Renal cortex interstitium (tissue), 11 donors: ENCODE data around the gene RASAL1. TPM values are rescaled to one million over a fixed set of nuclear protein-coding genes. Genes with fewer than 3 reads are reported as not detected.

ENCODE experiments used
- DNase-seq, 11 donors: peaks; one replicate each; pipeline ENCODE4 v3.0.0-alpha.2; 2013; ENCODE audit warnings: low read depth in 9 of 11, low spot score in 4 of 11; ENCODE audit errors: extremely low read depth in 1 of 11
- polyA plus RNA-seq, 3 donors: library from polyadenylated mRNA; unstranded; fragments of 120-200 nt; gene quantifications; one replicate each; pipeline ENCODE4 v1.2.1, GENCODE V29; 2013; ENCODE audit not compliant: insufficient read length in 3 of 3

The RASAL1 gene
- polyA plus RNA-seq, 3 donors: 6.3 to 27.3 (median 8.2) TPM

DNA sequence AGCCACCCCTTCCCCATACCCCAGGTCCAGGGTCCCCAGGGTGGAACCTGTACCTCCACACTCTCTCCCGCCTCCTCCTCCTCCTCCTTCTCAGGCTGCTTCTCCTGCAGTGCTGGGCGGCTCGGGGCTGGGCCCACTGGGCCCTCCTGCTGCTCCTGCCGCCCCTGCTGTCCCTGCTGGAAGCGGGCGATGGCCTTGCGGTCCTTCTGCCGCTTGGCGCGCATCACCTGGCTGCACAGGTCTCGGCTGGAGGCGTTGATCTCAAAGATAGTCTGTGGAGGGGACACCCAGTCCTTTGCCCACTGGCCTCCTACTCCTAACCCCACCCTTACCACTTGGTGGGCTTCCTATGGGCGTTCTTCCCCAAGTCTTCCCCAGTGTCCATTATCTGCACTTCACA is 28.5 kb upstream of the RASAL1 start:
- DNase-seq: no peak

- DNase-seq: no peak
Measured at GRCh38 chr12:113163030-113163360, 27.4 kb upstream of the RASAL1 start.

DNA sequence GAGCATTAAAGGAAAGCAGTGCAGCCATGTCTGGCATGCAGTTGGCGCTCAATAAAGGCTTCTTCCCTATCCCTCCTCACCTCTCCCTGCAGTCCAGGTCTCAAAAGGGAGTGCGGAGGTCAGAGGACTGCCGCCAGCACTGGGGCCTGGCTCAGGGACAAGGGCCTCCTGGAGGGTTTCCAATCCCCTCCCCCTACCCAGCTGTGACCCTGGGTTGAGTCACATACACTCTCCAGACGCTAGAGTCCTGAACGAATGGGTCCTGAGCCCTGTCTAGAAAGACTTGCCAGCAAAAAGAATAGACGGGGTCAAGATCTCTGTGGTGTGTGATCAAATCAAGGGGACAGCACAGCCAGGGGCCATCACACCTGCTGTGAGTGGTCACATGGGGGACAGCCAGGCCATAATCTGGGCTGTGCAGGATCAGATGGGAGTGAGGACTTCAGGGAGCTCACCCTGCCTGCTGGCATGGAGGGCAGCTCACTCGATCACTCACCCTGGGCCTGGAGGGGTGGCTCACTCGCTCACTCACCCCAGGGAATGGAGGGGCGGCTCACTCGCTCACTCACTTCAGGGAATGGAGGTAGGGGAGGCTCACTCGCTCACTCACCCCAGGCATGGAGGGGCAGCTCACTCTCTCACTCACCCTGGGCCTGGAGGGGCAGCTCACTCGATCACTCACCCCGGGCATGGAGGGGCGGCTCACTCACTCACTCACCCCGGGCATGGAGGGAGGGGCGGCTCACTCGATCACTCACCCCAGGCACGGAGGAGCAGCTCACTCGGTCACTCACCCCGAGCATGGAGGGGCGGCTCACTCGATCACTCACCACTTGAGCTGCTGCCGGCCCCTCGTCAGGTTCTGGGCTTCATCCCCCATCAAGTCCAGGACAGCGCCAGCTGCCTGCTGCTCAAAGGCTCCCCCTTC is 26.8 kb upstream of the RASAL1 start:
- DNase-seq: no peak

- DNase-seq: peak in 2 of 11 donors; percentile 40
Measured at GRCh38 chr12:113161415-113162016, 26.0 kb upstream of the RASAL1 start.

- no peak for DNase-seq
Measured at GRCh38 chr12:113159937-113160336, 24.4 kb upstream of the RASAL1 start.

GRCh38 chr12:113158439-113159203 is 23.1 kb upstream of the RASAL1 start:
- DNase-seq: no peak

DNA sequence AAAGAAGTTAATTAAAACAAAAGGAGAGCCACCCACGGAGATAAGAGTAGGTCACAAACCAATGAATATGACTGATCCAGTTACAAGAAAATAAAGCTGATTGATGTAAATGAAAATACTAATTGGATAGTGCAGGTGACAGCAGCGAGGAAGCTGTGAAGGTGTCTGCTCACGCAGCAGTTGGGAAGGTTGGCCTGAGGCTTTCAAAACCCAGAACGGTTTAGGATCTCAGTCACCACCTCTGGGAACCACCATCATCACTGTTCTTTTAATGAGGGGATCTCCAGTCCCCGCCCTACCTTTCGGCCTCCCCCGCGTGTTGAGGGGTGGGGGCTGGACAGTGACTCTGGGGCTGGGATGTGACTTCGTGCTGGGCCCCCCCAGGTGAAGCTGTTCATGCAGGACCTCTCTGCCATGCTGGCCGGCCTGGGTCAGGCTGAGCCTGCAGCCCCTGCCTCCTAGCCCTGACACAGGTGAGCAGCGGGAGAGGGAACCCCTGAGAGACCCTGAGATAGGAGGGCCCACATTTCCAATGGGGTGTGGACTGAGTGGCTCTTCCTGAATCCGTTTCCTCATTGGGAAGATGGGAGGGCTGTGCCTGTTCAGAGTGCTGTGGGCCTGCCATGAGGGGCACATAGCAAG is 21.8 kb upstream of the RASAL1 start:
- no peak for DNase-seq

DNA sequence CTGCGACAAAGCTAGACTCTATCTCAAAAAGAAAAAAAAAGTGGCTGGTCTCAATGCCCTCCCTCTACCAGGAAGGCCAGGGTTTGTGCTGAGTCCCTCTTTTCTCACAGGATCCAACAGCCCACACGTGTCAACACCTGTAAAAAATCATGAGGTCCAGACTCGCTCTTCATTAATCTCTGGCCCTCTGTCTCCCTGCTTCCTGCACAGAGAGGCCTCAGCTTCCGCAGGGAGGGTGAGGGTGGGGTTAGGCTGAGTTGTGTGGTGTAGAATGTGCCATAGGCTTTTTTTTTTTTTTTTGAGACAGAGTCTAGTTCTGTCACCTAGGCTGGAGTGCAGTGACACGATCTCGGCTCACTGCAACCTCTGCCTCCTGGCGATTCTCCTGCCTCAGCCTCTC is 20.1 kb upstream of the RASAL1 start:
- DNase-seq: no peak

DNA sequence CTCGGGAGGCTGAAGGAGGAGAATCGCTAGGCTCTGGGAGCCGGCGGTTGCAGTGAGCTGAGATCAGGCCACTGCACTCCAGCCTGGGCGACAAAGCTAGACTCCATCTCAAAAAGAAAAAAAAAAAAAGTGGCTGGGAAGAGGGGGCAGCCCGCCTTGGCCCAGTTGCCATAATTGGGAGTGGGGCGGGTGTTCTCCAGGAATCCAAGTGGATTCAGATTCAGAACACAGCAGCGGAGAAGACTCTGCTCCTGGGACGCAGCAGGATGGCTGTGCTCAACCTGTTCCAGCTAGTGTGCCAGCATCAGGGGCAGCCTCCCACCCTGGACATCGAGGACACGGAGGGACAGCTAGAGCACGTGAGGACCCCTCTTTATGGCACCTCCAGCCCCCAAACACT is 19.5 kb upstream of the RASAL1 start:
- no peak for DNase-seq

GRCh38 chr12:113154351-113154973 is 18.9 kb upstream of the RASAL1 start:
- peak in 1 of 11 donors; percentile 41 for DNase-seq

GRCh38 chr12:113152835-113153814 is 17.6 kb upstream of the RASAL1 start:
- peak in 4 of 11 donors; percentile 56 to 69 (median 62) for DNase-seq

GRCh38 chr12:113152196-113152834 is 16.8 kb upstream of the RASAL1 start:
- DNase-seq: no peak

- DNase-seq: no peak
Measured at GRCh38 chr12:113151655-113152054, 16.1 kb upstream of the RASAL1 start.

- peak; percentile 76 to 94 (median 88) for DNase-seq
Measured at GRCh38 chr12:113149361-113150150, 14.0 kb upstream of the RASAL1 start, which contains the start of gene CFAP73. CFAP73 (plus strand) TSS chr12:113149724; CDS start chr12:113149858, 134 bp downstream.

- DNase-seq: no peak
Measured at GRCh38 chr12:113146999-113147398, 11.4 kb upstream of the RASAL1 start.

GRCh38 chr12:113145720-113146551 is 10.4 kb upstream of the RASAL1 start:
- no peak for DNase-seq
